Activated CD8-positive, alpha-beta memory T cell treated with anti-CD3 and anti-CD28 coated beads, Interleukin-2, amount 10 ng/mL, durations not matched to agents 7 days and 5 days (primary cell): Measurements from ENCODE around the gene LRRIQ1. TPM values are rescaled to one million over a fixed set of nuclear protein-coding genes. Genes with fewer than 3 reads are reported as not detected.

Experiments
- ATAC-seq: fragments of 150-1000 bp; cut with Tn5 transposase; one replicate; pipeline ENCODE4 v1.10.0; 2021; ENCODE audit warnings: moderate library complexity
- CTCF ChIA-PET: fragments of 350-600 bp; sonication (Branson Sonifier 250); formaldehyde crosslinking; loops from one replicate; lab custom pipeline; 2021; ENCODE audit warnings: antibody characterized with exemption; lab: Charles Lee
- DNase-seq: peaks from one replicate; pipeline ENCODE4 v3.0.0-alpha.2; 2020
- H3K27ac Mint-ChIP-seq: one replicate; pipeline ENCODE4 v1.8.0; 2021; ENCODE audit warnings: mild to moderate bottlenecking, mixed read lengths
- H3K27me3 Mint-ChIP-seq: one replicate; pipeline ENCODE4 v1.8.0; 2021; ENCODE audit warnings: mixed read lengths
- H3K36me3 Mint-ChIP-seq: one replicate; pipeline ENCODE4 v1.8.0; 2021; ENCODE audit warnings: mild to moderate bottlenecking, mixed read lengths
- H3K4me1 Mint-ChIP-seq: one replicate; pipeline ENCODE4 v1.8.0; 2021; ENCODE audit warnings: mixed read lengths
- H3K4me3 Mint-ChIP-seq: one replicate; pipeline ENCODE4 v1.8.0; 2021; ENCODE audit warnings: mild to moderate bottlenecking, moderate library complexity, mixed read lengths
- H3K9me3 Mint-ChIP-seq: one replicate; pipeline ENCODE4 v1.8.0; 2022; ENCODE audit warnings: low read depth, mixed read lengths
- total RNA-seq, 2 experiments: library from RNA; stranded (reverse); gene quantifications; one replicate each; pipeline ENCODE4 v1.2.3, GENCODE V29; 2021

Gene LRRIQ1
- total RNA-seq, 2 experiments from 2014 or later: not detected

DNA sequence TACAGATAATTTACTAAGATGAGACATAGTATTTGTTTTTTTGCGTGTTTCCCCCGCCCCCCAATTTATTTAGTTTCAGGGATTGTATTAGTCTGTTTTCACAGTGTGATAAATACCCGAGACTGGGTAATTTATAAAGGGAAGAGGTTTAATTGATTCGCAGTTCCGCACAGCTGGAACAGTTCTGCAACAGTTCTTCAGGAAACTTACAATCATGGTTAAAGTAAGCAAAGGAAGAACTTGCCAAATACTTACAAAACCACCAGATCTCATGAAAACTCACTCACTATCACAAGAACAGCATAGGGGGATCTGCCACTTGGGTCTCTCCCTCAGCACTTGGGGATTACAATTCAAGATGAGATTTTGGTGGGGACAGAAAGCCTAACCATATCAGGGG is 48.9 kb downstream of the LRRIQ1 start:
- no peak for DNase-seq
- Mint-ChIP-seq H3K9me3 (no peaks in the 10 kb centered on the region), H3K27me3 (no peaks in the 10 kb centered on the region), H3K4me1 (no peaks in the 10 kb centered on the region), H3K36me3 (no peaks in the 10 kb centered on the region), H3K27ac (no peak overlapping the region), H3K4me3 (no peak overlapping the region)
- ATAC-seq: no peak
- CTCF ChIA-PET: no interaction called here

DNA sequence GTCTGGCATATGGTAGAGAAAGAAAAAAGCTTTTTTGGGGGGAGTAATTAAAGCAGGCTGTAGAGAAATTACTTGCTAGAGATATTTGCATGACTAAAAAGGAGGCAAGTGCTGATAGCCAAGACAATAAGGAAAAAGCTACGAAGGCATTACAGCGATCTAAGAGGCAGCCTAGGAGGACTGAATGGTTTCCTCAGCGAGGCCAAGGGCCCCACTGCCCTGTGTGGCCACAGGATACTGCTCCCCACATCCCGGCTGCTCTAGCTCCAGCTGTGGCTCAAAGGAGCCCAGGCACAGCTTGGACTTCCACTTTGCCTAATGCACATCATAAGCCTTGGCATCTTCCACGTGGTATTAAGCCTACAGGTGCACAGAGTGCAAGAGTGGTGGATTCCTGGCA is 53.6 kb downstream of the LRRIQ1 start:
- H3K9me3 Mint-ChIP-seq: no peaks in the 10 kb centered on the region
- H3K27ac Mint-ChIP-seq: no peak overlapping the region
- CTCF ChIA-PET: no interaction called here
- H3K27me3 Mint-ChIP-seq: no peaks in the 10 kb centered on the region
- ATAC-seq (no peak), DNase-seq (no peak)
- H3K4me1 Mint-ChIP-seq: no peaks in the 10 kb centered on the region
- H3K4me3 Mint-ChIP-seq: no peak overlapping the region
- H3K36me3 Mint-ChIP-seq: no peaks in the 10 kb centered on the region

DNA sequence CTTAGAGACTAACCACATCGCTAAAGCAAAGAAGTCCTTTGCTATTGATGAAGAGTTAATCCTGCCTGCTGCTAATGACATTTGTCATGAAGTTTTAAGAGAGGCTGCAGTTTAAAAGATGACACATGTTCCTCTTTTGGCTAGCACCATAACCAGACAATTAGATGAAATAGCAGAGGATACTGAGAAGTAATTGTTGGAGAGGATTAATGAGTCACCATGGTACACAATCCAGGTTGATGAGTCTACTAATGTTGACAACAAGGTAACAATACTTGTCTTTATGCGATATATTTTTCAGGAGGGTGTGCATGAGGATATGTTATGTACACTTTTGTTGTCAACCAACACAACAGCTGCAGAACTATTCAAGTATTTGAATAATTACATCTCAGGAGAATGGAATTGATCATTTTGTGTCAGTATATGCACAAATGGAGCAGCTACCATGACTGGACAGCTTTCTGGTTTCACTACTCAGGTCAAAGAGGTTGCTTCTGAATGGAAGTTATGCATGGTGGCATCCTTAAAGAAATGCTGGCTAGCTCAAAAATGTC is 56.7 kb downstream of the LRRIQ1 start:
- no peaks in the 10 kb centered on the region for H3K36me3 Mint-ChIP-seq
- H3K9me3 Mint-ChIP-seq: no peaks in the 10 kb centered on the region
- no peaks in the 10 kb centered on the region for H3K4me1 Mint-ChIP-seq
- CTCF ChIA-PET: no interaction called here
- DNase-seq: no peak
- H3K27ac Mint-ChIP-seq: no peak overlapping the region
- ATAC-seq: no peak
- H3K27me3 Mint-ChIP-seq: no peaks in the 10 kb centered on the region
- H3K4me3 Mint-ChIP-seq: no peak overlapping the region

DNA sequence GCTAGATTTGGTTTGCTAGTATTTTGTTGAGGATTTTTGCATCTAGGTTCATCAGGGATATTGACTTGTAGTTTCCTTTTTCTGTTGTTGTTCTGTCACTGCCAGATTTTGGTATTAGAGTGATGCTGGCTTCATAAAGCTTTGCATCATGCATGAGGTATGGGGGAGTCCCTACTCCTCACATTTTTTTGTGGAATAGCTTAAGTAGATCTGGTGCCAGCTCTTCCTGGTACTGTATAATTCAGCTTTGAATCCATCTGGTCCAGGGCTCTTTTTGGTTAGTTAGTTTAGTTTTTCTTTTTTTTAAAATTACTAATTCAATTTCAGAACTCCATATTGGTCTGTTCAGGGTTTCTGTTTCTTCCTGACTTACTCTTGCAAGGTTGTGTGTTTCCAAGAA is 59.4 kb downstream of the LRRIQ1 start:
- DNase-seq (no peak), ATAC-seq (no peak)
- no peaks in the 10 kb centered on the region for H3K27me3 Mint-ChIP-seq
- H3K4me3 Mint-ChIP-seq: no peak overlapping the region
- no peaks in the 10 kb centered on the region for H3K9me3 Mint-ChIP-seq
- no peaks in the 10 kb centered on the region for H3K4me1 Mint-ChIP-seq
- H3K27ac Mint-ChIP-seq: no peak overlapping the region
- no peaks in the 10 kb centered on the region for H3K36me3 Mint-ChIP-seq
- CTCF ChIA-PET: no interaction called here

DNA sequence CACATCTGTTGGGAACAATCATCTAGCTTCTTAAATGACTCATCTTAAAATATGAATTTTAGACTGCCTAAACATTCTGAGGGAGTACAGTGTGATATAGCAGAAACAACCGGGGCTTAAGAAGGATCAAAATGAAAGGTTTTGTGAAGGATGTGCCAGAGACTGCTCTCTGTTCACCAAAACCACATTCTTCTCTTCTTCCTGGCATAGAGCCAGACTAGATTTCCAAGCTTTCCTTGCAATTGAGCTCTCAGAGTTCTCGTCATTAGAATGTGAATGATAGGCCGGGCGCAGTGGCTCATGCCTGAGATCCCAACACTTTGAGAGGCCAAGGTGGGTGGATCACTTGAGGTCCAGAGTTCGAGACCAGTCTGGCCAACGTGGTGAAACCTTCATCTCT is 94.5 kb downstream of the LRRIQ1 start:
- Mint-ChIP-seq H3K27me3 (no peaks in the 10 kb centered on the region), H3K36me3 (no peaks in the 10 kb centered on the region), H3K4me1 (no peaks in the 10 kb centered on the region), H3K9me3 (peaks cover 5% of the 10 kb centered on the region), H3K4me3 (no peak overlapping the region), H3K27ac (no peak overlapping the region)
- DNase-seq: no peak
- CTCF ChIA-PET: no interaction called here
- ATAC-seq: no peak

DNA sequence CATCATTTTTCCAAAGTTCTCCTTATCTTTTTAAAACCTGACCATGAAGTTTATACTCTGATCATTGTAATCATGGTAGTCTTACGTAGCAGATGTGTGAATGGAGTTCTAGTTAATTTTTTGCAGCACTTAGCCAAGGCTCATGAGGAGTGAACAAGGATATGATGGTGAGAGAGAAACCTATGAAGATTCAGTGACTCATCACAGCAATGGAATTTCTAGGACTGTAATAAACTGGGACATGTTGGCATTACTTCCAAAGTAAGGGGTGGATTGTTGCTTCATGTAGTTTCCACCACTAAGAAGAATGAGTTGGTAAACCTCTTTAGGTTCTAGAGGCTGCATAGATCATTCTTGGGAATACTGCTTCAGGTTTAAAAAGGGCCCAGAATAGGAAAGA is 102.7 kb downstream of the LRRIQ1 start:
- no peak for ATAC-seq
- H3K4me1 Mint-ChIP-seq: no peaks in the 10 kb centered on the region
- CTCF ChIA-PET: no interaction called here

DNA sequence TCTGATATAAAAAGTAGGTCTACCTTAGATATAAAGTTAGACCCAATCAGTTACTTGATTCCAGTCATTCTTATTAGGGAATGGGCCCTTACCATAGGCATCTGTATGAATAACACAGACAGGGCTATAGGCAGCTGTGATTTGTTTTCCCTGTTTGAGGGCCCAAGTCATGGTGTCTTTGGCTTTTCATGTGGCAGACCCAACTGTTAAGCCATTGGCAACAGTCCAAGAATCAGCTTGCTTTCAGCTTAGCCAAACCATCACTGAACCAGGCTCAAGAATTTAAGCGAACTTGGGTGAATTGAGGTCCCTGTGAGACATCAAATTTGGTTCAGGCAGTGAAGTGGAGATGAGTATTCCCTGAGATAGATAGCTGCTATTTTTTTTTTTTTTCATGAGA is 111.2 kb downstream of the LRRIQ1 start:
- H3K27ac Mint-ChIP-seq: no peak overlapping the region
- H3K36me3 Mint-ChIP-seq: no peaks in the 10 kb centered on the region
- ATAC-seq: no peak
- H3K27me3 Mint-ChIP-seq: no peaks in the 10 kb centered on the region
- H3K9me3 Mint-ChIP-seq: peaks cover 6% of the 10 kb centered on the region
- CTCF ChIA-PET: no interaction called here
- H3K4me3 Mint-ChIP-seq: no peak overlapping the region
- DNase-seq: no peak
- no peaks in the 10 kb centered on the region for H3K4me1 Mint-ChIP-seq

More for the DNA sequence above, 102.7 kb downstream of the LRRIQ1 start:
- peaks cover 4% of the 10 kb centered on the region for H3K9me3 Mint-ChIP-seq
- H3K27me3 Mint-ChIP-seq: no peaks in the 10 kb centered on the region
- DNase-seq: no peak
- no peak overlapping the region for H3K27ac Mint-ChIP-seq
- H3K36me3 Mint-ChIP-seq: no peaks in the 10 kb centered on the region
- no peak overlapping the region for H3K4me3 Mint-ChIP-seq

DNA sequence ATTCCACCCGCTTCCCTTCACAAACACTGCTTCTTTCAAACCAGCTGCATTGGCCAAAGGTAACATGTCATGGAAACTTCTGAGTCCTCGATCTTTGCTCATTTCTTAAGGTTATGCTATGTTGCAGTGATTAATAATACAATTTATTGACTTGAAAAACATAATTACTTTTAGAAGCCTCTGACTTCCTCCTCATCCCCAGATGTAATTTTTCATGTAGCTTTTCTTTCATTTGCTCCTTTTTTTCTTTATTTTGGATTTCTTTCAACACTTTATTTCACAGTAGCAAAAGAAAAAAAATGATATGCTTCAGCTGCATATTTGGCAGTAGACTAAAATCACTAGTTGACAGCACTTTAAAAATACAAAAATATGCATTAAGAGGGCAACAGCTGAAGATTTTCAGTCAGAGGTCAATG is 116.2 kb downstream of the LRRIQ1 start:
- ATAC-seq (no peak), DNase-seq (no peak)
- Mint-ChIP-seq H3K4me3 (no peak overlapping the region), H3K27me3 (no peaks in the 10 kb centered on the region), H3K36me3 (no peaks in the 10 kb centered on the region), H3K4me1 (no peaks in the 10 kb centered on the region), H3K27ac (no peak overlapping the region), H3K9me3 (peaks cover 2% of the 10 kb centered on the region)
- CTCF ChIA-PET: no interaction called here

DNA sequence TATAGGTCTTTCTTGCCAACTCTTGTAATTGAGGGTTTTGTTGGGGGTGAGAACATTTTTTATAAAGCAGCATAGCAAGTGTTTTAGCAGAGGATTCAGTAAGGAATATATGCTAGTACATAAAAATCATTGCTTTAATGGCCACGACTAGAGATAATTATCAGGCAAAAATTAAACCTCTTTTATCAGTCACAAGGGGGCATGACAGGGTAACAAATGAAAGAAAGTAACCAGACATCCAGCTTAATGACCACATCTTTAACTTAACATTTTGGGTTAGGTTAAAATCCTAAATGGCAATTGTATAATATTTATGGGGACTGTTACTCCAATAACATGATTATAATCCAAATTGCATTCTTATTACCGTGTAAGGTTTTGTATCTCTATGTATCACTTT is 119.6 kb downstream of the LRRIQ1 start:
- no peaks in the 10 kb centered on the region for H3K9me3 Mint-ChIP-seq
- no peaks in the 10 kb centered on the region for H3K36me3 Mint-ChIP-seq
- H3K27me3 Mint-ChIP-seq: no peaks in the 10 kb centered on the region
- ATAC-seq (no peak), DNase-seq (no peak)
- no peaks in the 10 kb centered on the region for H3K4me1 Mint-ChIP-seq
- H3K27ac Mint-ChIP-seq: no peak overlapping the region
- H3K4me3 Mint-ChIP-seq: no peak overlapping the region
- CTCF ChIA-PET: no interaction called here

DNA sequence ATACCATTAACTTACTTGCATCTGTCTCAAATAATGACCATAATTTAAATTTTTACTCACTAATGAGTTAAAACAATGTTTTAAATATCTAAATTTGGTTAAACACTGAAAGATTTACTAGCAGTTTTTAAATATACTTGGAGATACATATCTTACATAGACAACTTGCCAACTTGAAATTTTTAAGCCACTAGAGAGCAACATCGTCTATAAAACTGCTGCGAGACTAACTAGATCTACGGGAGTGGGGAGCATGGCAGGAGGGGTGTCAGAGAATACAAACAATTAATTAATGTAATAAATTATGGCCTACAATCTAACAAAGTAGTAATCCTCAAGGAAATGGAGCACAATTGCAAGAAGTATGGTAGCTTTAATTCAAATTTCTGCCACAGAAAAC is 120.4 kb downstream of the LRRIQ1 start:
- Mint-ChIP-seq H3K4me3 (no peak overlapping the region), H3K36me3 (no peaks in the 10 kb centered on the region), H3K4me1 (no peaks in the 10 kb centered on the region), H3K9me3 (no peaks in the 10 kb centered on the region), H3K27ac (no peak overlapping the region), H3K27me3 (no peaks in the 10 kb centered on the region)
- ATAC-seq (no peak), DNase-seq (no peak)
- CTCF ChIA-PET: no interaction called here

DNA sequence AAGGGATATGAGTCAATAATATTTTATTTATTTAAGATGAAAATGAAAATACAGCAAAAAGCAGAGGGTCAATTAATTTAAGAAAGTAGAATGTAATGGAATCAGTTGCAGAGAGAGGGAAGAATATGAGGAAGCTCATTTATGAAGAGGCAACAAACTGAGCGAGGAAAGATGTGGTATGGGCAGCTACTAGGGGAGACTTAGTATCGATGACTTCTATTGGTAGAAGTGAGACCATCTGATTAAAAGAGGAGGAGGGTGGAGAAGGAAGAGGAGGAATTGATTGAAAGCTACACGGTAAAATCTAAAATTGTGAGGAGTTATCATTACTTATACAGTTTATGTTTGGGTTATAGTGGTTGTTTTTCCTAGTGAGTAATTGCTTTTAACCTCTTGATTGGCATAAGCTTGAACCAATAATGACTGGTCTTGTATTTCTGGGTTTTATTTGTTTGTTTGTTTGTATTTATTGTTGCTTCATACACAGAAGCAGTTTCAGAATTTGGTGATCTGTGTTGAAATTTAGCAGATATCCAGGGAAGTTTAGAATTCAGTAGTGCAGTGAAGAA is 121.0 kb downstream of the LRRIQ1 start:
- ATAC-seq (no peak), DNase-seq (no peak)
- no peaks in the 10 kb centered on the region for H3K4me1 Mint-ChIP-seq
- H3K9me3 Mint-ChIP-seq: no peaks in the 10 kb centered on the region
- H3K4me3 Mint-ChIP-seq: no peak overlapping the region
- CTCF ChIA-PET: no interaction called here
- H3K36me3 Mint-ChIP-seq: no peaks in the 10 kb centered on the region
- no peak overlapping the region for H3K27ac Mint-ChIP-seq
- no peaks in the 10 kb centered on the region for H3K27me3 Mint-ChIP-seq

DNA sequence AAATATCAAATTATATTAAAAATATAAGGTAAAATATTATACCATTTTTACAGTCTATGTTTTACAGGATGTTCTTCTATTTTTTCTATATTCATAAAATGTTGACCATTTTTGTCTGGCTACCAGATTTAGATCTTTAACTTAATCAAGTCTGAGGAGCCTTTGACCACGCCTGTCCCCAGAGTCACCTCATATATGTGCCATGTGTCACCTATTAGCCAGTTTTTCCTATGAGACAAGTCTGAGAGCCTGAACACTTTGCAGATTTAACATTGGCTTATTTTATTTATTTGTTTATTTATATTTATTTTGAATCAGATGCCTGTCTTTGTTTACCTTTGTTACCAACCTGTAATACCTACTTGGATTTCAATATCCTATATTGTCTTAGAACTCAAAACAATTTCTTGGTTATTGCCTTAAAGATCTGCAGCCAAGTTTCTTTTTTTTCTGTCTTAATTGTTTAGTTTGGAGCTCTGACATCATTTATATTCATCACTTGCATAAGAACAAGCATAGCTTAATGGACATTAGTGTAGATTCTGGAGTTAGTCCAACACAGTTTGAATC is 127.7 kb downstream of the LRRIQ1 start:
- Mint-ChIP-seq H3K27me3 (no peaks in the 10 kb centered on the region), H3K27ac (no peak overlapping the region), H3K4me3 (no peak overlapping the region), H3K36me3 (no peaks in the 10 kb centered on the region), H3K9me3 (no peaks in the 10 kb centered on the region), H3K4me1 (no peaks in the 10 kb centered on the region)
- no peak for DNase-seq
- no peak for ATAC-seq
- CTCF ChIA-PET: no interaction called here

DNA sequence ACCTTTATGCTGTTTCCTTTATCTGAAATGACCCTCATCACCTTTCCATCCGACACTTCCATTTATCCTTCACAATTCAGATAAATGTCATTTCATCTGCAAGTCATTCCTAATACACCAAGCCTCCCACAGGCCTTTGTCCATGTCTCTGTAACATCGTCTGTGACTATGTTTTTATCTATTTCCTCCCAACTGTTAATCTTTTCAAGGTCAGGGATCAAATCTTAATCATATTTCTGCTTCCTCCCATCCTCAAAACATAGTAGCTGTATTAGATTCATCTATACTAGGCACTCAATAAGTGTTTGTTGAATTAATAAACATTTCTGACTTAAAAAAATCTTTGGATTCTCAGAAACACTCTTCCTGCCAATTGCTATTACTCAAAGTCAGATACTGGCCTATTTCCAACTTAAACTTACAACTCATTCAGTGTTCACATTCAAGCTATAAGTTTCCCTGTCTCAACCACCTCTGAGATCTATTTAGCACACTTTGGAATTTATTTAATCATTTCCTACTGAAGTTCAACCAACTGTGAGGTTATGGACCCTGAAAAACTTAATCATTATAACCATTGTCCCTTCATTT is 143.6 kb downstream of the LRRIQ1 start:
- Mint-ChIP-seq H3K36me3 (no peaks in the 10 kb centered on the region), H3K27ac (no peak overlapping the region), H3K4me3 (no peak overlapping the region), H3K27me3 (no peaks in the 10 kb centered on the region), H3K9me3 (no peaks in the 10 kb centered on the region), H3K4me1 (no peaks in the 10 kb centered on the region)
- ATAC-seq (no peak), DNase-seq (no peak)
- CTCF ChIA-PET: no interaction called here

DNA sequence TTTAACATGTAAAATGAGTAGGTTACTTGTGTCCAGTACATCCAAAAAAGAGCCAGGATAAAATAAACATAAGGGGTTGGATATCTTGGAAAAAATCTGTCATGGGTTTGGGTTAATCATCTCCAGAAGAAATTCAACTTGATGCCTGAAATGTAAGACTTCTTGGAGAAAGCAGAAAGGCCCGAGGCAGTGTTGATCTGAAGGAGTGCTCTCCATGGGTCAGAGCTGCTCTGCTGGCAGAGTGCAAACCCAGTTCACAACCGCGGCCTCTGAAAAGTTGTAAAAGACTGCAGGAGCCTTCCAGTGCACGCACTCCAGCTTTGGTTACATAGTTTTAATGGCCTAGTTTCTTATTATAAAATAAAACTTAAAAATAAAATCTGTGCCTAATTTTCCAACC is 146.5 kb downstream of the LRRIQ1 start:
- H3K36me3 Mint-ChIP-seq: no peaks in the 10 kb centered on the region

More for the DNA sequence above, 146.5 kb downstream of the LRRIQ1 start:
- H3K27ac Mint-ChIP-seq: no peak overlapping the region
- ATAC-seq: no peak
- no peaks in the 10 kb centered on the region for H3K9me3 Mint-ChIP-seq
- H3K27me3 Mint-ChIP-seq: no peaks in the 10 kb centered on the region
- CTCF ChIA-PET: no interaction called here
- DNase-seq: no peak
- H3K4me1 Mint-ChIP-seq: no peaks in the 10 kb centered on the region
- no peak overlapping the region for H3K4me3 Mint-ChIP-seq
